HL-60 (cell line): Measurements from ENCODE around the gene UQCRQ.

ENCODE experiments used
- DNase-seq, 2 experiments: peaks; one replicate each; pipeline ENCODE4 v3.0.0-alpha.2; 2010 to 2020; ENCODE audit warnings: low read depth in 1 of 2, low spot score in 1 of 2
- H3K27ac ChIP-seq: fragments of 250-450 bp; sonication (Bioruptor Pico); replicated peaks from 2 replicates; pipeline ENCODE4 v1.5.1; 2020; ENCODE audit warnings: mild to moderate bottlenecking, moderate library complexity
- H3K27me3 ChIP-seq: fragments of 250-450 bp; sonication (Bioruptor Pico); 2 replicates; pipeline ENCODE4 v1.5.1; 2021; ENCODE audit warnings: mild to moderate bottlenecking, moderate library complexity; ENCODE audit not compliant: insufficient read depth, poor library complexity, severe bottlenecking
- H3K4me3 ChIP-seq: replicated peaks from 2 replicates; pipeline ENCODE4 v1.5.1; 2011; ENCODE audit warnings: mild to moderate bottlenecking, control low read depth, low read length; ENCODE audit not compliant: insufficient read depth
- GABPA ChIP-seq: IDR thresholded peaks from 2 replicates; pipeline ENCODE4 v1.6.1; 2012; ENCODE audit warnings: low read depth
- POLR2AphosphoS5 ChIP-seq: IDR thresholded peaks from 2 replicates; pipeline ENCODE4 v1.6.1; 2012; ENCODE audit warnings: low read depth
- SPI1 ChIP-seq: IDR thresholded peaks from 2 replicates; pipeline ENCODE4 v1.6.1; 2012; ENCODE audit warnings: low read depth, mild to moderate bottlenecking, borderline replicate concordance
- TF ChIP-seq, protein P1 (sequence below): IDR thresholded peaks from one replicate; pipeline ENCODE4 v1.5.1; 2011; ENCODE audit warnings: low read length, control low read depth, inconsistent platforms; ENCODE audit not compliant: insufficient read depth
- TF ChIP-seq, protein P2 (sequence below): IDR thresholded peaks from 2 replicates; pipeline ENCODE4 v1.6.1; 2012; ENCODE audit warnings: low read depth; ENCODE audit not compliant: insufficient replicate concordance

Gene UQCRQ

DNA sequence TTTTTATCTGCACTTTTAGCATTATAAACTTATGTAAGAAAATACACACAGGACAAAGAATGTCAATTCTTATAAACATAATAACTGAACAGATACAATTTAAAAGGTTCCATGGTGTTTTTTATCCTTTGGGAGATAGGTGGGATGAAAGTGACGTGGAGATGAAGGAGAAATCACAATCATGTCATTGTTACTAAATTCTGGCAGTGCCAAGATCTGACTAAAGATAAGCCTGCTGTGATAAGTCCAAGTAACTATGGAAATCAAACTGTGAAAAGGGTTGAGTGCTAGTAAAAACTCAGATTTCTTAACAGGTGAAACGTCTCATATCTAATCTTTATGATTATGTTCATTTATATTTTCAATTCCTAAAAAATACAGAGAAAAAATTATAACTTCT lies 18.1 kb downstream of the UQCRQ start:
- Histone ChIP-seq H3K27me3 (no peaks in the 10 kb centered on the region), H3K27ac (no peak overlapping the region), H3K4me3 (no peak overlapping the region)
- no peak for TF ChIP-seq SPI1
- TF ChIP-seq, protein P1, sequence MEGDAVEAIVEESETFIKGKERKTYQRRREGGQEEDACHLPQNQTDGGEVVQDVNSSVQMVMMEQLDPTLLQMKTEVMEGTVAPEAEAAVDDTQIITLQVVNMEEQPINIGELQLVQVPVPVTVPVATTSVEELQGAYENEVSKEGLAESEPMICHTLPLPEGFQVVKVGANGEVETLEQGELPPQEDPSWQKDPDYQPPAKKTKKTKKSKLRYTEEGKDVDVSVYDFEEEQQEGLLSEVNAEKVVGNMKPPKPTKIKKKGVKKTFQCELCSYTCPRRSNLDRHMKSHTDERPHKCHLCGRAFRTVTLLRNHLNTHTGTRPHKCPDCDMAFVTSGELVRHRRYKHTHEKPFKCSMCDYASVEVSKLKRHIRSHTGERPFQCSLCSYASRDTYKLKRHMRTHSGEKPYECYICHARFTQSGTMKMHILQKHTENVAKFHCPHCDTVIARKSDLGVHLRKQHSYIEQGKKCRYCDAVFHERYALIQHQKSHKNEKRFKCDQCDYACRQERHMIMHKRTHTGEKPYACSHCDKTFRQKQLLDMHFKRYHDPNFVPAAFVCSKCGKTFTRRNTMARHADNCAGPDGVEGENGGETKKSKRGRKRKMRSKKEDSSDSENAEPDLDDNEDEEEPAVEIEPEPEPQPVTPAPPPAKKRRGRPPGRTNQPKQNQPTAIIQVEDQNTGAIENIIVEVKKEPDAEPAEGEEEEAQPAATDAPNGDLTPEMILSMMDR = no peak
- no peak for DNase-seq

DNA sequence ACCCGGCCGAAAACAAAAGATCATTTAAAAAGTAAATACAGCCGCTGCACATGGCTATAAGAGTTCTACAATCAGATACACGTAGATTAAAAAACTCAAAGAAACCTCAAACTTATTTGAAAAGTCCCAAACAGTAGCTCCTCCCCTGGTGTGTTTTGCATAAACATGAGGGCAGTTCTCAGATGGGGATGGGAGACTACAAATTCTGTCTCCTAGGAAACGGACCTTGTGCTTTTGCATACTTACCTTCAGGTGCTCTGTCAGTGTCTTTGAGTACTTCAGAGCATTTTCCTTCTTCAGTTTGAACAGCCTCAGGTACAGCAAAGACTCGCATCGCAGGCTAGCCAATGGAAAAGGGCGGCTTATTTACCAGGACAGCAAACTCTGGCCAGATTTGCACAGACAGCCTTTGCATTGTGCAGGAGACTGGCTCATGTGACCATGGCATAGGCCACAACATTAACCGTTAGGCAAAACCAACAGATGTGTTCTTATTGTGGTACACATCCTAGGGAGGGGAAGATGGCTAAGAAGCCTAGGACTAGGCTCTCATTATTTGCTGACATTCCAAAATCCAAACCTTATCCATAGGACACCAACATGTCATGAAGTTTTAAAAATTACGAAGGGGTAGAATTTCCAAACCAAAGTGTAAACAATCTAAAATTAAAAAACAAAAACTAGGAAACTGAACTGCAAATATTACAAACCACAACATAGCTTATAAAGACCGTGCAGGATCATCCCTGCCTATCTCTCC lies 19.8 kb downstream of the UQCRQ start:
- TF ChIP-seq GABPA = no peak
- TF ChIP-seq, protein P2, sequence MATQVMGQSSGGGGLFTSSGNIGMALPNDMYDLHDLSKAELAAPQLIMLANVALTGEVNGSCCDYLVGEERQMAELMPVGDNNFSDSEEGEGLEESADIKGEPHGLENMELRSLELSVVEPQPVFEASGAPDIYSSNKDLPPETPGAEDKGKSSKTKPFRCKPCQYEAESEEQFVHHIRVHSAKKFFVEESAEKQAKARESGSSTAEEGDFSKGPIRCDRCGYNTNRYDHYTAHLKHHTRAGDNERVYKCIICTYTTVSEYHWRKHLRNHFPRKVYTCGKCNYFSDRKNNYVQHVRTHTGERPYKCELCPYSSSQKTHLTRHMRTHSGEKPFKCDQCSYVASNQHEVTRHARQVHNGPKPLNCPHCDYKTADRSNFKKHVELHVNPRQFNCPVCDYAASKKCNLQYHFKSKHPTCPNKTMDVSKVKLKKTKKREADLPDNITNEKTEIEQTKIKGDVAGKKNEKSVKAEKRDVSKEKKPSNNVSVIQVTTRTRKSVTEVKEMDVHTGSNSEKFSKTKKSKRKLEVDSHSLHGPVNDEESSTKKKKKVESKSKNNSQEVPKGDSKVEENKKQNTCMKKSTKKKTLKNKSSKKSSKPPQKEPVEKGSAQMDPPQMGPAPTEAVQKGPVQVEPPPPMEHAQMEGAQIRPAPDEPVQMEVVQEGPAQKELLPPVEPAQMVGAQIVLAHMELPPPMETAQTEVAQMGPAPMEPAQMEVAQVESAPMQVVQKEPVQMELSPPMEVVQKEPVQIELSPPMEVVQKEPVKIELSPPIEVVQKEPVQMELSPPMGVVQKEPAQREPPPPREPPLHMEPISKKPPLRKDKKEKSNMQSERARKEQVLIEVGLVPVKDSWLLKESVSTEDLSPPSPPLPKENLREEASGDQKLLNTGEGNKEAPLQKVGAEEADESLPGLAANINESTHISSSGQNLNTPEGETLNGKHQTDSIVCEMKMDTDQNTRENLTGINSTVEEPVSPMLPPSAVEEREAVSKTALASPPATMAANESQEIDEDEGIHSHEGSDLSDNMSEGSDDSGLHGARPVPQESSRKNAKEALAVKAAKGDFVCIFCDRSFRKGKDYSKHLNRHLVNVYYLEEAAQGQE = no peak
- TF ChIP-seq, protein P1 = no peak
- TF ChIP-seq SPI1 = no peak
- no peak for TF ChIP-seq POLR2AphosphoS5
- no peak overlapping the region for H3K4me3 ChIP-seq
- H3K27ac ChIP-seq = no peak overlapping the region
- no peak for DNase-seq
- no peaks in the 10 kb centered on the region for H3K27me3 ChIP-seq

DNA sequence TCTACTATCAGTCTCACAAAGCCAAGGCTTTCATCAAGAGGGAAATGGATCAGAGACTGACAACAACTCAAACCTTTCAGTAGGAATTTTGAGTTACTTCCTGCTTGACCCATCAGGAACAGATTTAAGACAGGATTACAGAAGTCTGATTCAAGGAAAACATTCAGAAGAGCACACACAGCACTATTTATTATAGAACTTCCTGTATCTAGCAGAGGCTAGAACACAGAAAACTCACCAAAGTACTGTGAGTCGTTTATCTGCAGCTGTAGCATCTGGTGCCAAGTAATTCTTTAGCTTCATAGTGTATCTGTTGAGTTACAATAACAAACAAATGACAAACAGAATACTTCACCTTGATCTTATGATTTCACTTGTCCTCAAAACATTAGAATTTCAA lies 20.8 kb downstream of the UQCRQ start:
- no peak for DNase-seq
- Histone ChIP-seq H3K4me3 (no peak overlapping the region), H3K27ac (no peak overlapping the region), H3K27me3 (no peaks in the 10 kb centered on the region)
- TF ChIP-seq, protein P1 = no peak
- TF ChIP-seq SPI1 = no peak
- no peak for TF ChIP-seq GABPA
- TF ChIP-seq POLR2AphosphoS5 = no peak
- TF ChIP-seq, protein P2 = no peak

DNA sequence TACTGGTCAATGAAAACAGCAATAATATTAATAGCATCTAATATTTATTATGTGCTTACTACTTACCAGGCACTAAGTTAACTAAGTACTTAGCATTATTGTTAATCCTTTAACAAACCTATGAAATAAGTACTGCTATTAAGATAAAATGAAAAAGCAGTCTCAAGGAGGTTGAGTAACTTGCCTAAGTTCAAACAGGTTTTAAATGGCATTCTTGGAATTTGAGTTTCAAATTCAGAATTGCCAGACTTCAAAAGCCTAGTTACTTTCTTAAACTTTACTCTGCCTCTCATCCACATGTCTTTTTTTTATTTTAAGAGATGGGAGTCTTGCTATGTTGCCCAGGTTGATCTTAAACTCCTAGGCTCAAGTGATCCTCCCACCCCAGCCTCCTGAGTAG lies 23.1 kb downstream of the UQCRQ start:
- no peak for TF ChIP-seq SPI1
- no peak for TF ChIP-seq GABPA
- TF ChIP-seq, protein P2 = no peak
- TF ChIP-seq POLR2AphosphoS5 = no peak
- TF ChIP-seq, protein P1 = no peak
- Histone ChIP-seq H3K27ac (no peak overlapping the region), H3K4me3 (no peak overlapping the region), H3K27me3 (no peaks in the 10 kb centered on the region)
- no peak for DNase-seq
